HepG2 (cell line): ENCODE data around the gene MAPK12. TPM values are rescaled to one million over a fixed set of nuclear protein-coding genes. Genes with fewer than 3 reads are reported as not detected.

Experiments used
- BRCA1 ChIP-seq: sonication (generic); formaldehyde crosslinking; IDR thresholded peaks from 2 replicates; pipeline ENCODE4 v1.4.0; 2020; ENCODE audit warnings: missing genetic modification reagents
- FOXO1 ChIP-seq: sonication (generic); formaldehyde crosslinking; IDR thresholded peaks from 2 replicates; pipeline ENCODE4 v1.4.0; 2020; ENCODE audit warnings: missing genetic modification reagents
- GATAD2A ChIP-seq: IDR thresholded peaks from 2 replicates; pipeline ENCODE4 v1.6.1; 2016
- GRHL1 ChIP-seq: sonication (generic); formaldehyde crosslinking; conservative IDR thresholded peaks from 2 replicates; pipeline ENCODE4 v1.8.0; 2022; ENCODE audit warnings: missing genetic modification reagents
- LCORL ChIP-seq, 2 experiments: fragments of 450-650 bp in 1 of 2; sonication (generic) in 1 of 2; formaldehyde crosslinking in 1 of 2; IDR thresholded peaks; 2 replicates each; pipeline versions ENCODE4 v1.5.0 to v1.6.1; 2017 to 2020; ENCODE audit warnings: antibody characterized with exemption in 1 of 2, missing genetic modification reagents in 1 of 2
- NFE2 ChIP-seq: sonication (generic); formaldehyde crosslinking; IDR thresholded peaks from 2 replicates; pipeline ENCODE4 v1.4.0; 2020; ENCODE audit warnings: missing genetic modification reagents
- NFIB ChIP-seq: sonication (generic); formaldehyde crosslinking; IDR thresholded peaks from 2 replicates; pipeline ENCODE4 v1.9.0; 2021; ENCODE audit warnings: missing genetic modification reagents, mild to moderate bottlenecking, borderline replicate concordance
- PHF20 ChIP-seq: sonication (generic); formaldehyde crosslinking; IDR thresholded peaks from 2 replicates; pipeline ENCODE4 v1.5.0; 2020; ENCODE audit warnings: mild to moderate bottlenecking, missing genetic modification reagents
- SIX1 ChIP-seq: sonication (generic); formaldehyde crosslinking; IDR thresholded peaks from 2 replicates; pipeline ENCODE4 v1.4.0; 2020; ENCODE audit warnings: missing genetic modification reagents, borderline replicate concordance
- SOX5 ChIP-seq: IDR thresholded peaks from 2 replicates; pipeline ENCODE4 v1.6.1; 2016; ENCODE audit warnings: borderline replicate concordance
- SP2 ChIP-seq: sonication (generic); formaldehyde crosslinking; IDR thresholded peaks from 2 replicates; pipeline ENCODE4 v1.5.1; 2020; ENCODE audit warnings: mild to moderate bottlenecking, missing genetic modification reagents
- SP4 ChIP-seq: sonication (generic); formaldehyde crosslinking; IDR thresholded peaks from 2 replicates; pipeline ENCODE4 v1.8.1; 2023; ENCODE audit warnings: mild to moderate bottlenecking, missing genetic modification reagents
- TARDBP ChIP-seq: sonication (generic); formaldehyde crosslinking; IDR thresholded peaks from 2 replicates; pipeline ENCODE4 v1.8.0; 2022; ENCODE audit warnings: mild to moderate bottlenecking, missing genetic modification reagents
- TP53 ChIP-seq: sonication (generic); formaldehyde crosslinking; conservative IDR thresholded peaks from 2 replicates; pipeline ENCODE4 v1.4.0; 2020; ENCODE audit warnings: missing genetic modification reagents
- ZNF138 ChIP-seq: sonication (generic); formaldehyde crosslinking; IDR thresholded peaks from 2 replicates; pipeline ENCODE4 v1.5.0; 2020; ENCODE audit warnings: mild to moderate bottlenecking, low read depth, missing genetic modification reagents
- ZNF263 ChIP-seq: sonication (generic); formaldehyde crosslinking; IDR thresholded peaks from 2 replicates; pipeline ENCODE4 v1.4.0; 2020; ENCODE audit warnings: missing genetic modification reagents
- ZNF264 ChIP-seq: sonication (generic); formaldehyde crosslinking; IDR thresholded peaks from 2 replicates; pipeline ENCODE4 v1.4.0; 2020; ENCODE audit warnings: missing genetic modification reagents
- ZNF556 ChIP-seq: sonication (generic); formaldehyde crosslinking; IDR thresholded peaks from 2 replicates; pipeline ENCODE4 v1.4.0; 2020; ENCODE audit warnings: mild to moderate bottlenecking, missing genetic modification reagents, borderline replicate concordance
- ZNF562 ChIP-seq: sonication (generic); formaldehyde crosslinking; IDR thresholded peaks from 2 replicates; pipeline ENCODE4 v1.8.0; 2022; ENCODE audit warnings: missing genetic modification reagents, borderline replicate concordance
- ZNF615 ChIP-seq: sonication (generic); formaldehyde crosslinking; IDR thresholded peaks from 2 replicates; pipeline ENCODE4 v1.5.0; 2020; ENCODE audit warnings: mild to moderate bottlenecking, missing genetic modification reagents, borderline replicate concordance
- ZNF709 ChIP-seq: sonication (generic); formaldehyde crosslinking; IDR thresholded peaks from 2 replicates; pipeline ENCODE4 v1.5.0; 2020; ENCODE audit warnings: mild to moderate bottlenecking, missing genetic modification reagents
- polyA plus RNA-seq, 8 experiments: library from polyadenylated mRNA; depleted of rRNA in 3 of 8; stranded (reverse) in 7 of 8; unstranded in 1 of 8; fragments of >200 nt; fragmentation: Illumina TruSeq in 4 of 8; extraction: Trizol in 4 of 8; gene quantifications; 2 replicates each; pipeline versions ENCODE4 v1.2.1 to v1.2.3, GENCODE V29; 2011 to 2016; ENCODE audit warnings: low read depth in 4 of 8, missing spikeins in 1 of 8, mixed read lengths in 1 of 8; ENCODE audit not compliant: insufficient read depth in 1 of 8
- total RNA-seq, 5 experiments: library from RNA; depleted of rRNA; stranded (reverse); fragments of >200 nt; fragmentation: Illumina TruSeq; extraction: Trizol; gene quantifications; 2 replicates each; pipeline ENCODE4 v1.2.3, GENCODE V29; 2016; ENCODE audit warnings: low read depth in 1 of 5
- TF ChIP-seq, protein P1 (sequence below): IDR thresholded peaks from 2 replicates; pipeline ENCODE4 v1.6.1; 2016; ENCODE audit warnings: missing compliant biosample characterization, missing genetic modification reagents, borderline replicate concordance
- TF ChIP-seq, protein P2 (sequence below): sonication (generic); formaldehyde crosslinking; IDR thresholded peaks from 2 replicates; pipeline ENCODE4 v1.5.1; 2020; ENCODE audit warnings: mild to moderate bottlenecking, missing genetic modification reagents, borderline replicate concordance
- TF ChIP-seq, protein P3 (sequence below): sonication (generic); formaldehyde crosslinking; IDR thresholded peaks from 2 replicates; pipeline ENCODE4 v1.5.0; 2020; ENCODE audit warnings: missing genetic modification reagents
- TF ChIP-seq, protein P4 (sequence below): sonication (generic); formaldehyde crosslinking; IDR thresholded peaks from 2 replicates; pipeline ENCODE4 v1.5.0; 2020; ENCODE audit warnings: mild to moderate bottlenecking, low read depth, missing genetic modification reagents, borderline replicate concordance

Gene MAPK12
- total and polyA plus RNA-seq, 2 of the 13 experiments (the other 11 are each of a cell fraction or from before 2014, with no cell fraction given), result 22.2 to 23.3 TPM

DNA sequence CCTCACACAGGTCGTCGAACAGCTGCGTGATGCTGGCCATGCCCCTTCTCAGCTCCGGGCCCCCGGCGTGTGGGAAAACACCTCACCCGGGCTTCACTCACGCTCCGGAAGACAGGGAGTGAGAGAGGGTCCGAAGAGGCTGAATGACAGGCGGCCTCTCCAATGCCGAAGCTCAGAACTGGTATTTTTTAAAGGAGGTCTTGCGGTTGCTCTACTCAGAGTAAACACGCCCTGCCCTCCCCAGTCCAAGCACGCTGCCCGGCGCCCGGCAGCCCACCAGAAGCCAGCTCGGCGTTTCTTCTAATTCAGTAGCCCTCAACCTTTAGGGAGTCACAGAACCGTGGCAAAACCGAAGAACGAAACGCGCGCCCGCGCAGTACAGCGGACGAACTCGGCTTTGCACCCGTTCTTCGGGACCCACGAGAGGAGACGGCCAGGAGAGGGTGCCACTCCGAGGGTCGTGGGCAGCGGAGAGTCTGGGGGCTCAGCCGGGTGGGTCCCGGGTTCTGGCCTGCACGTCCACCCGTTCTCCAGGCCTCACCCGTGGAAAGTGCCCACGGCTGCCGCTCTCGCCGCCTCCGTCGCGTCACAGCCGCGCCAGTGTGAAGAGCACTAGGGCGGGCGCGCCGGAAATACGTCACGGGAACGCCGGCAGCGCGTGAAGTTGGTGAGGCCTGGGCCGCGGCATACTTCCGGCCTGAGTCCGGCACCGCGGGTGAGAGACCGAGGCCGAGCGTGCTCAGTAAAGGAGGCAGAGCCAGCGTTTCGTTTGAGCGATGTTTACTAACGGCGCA lies 16.9 kb downstream of the MAPK12 start, which contains the start of gene TUBGCP6 (continued):
- TF ChIP-seq GRHL1 (CRISPR knock-in tag), result no peak
- TF ChIP-seq FOXO1 (CRISPR knock-in tag), result no peak; the same call in 1 of the 2 replicates
- TF ChIP-seq TP53 (CRISPR knock-in tag), result no peak
- peak; percentile 64; the same call in 1 of the 2 replicates for TF ChIP-seq SP4 (CRISPR knock-in tag)
- TF ChIP-seq, protein P1, sequence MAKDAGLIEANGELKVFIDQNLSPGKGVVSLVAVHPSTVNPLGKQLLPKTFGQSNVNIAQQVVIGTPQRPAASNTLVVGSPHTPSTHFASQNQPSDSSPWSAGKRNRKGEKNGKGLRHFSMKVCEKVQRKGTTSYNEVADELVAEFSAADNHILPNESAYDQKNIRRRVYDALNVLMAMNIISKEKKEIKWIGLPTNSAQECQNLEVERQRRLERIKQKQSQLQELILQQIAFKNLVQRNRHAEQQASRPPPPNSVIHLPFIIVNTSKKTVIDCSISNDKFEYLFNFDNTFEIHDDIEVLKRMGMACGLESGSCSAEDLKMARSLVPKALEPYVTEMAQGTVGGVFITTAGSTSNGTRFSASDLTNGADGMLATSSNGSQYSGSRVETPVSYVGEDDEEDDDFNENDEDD (CRISPR knock-in tag), result peak; percentile 83
- no peak for TF ChIP-seq ZNF562 (CRISPR knock-in tag)
- TF ChIP-seq ZNF263 (CRISPR knock-in tag), result no peak
- 0 out of 2 replicates have a peak, but pooled peaks have one; percentile 17 for TF ChIP-seq ZNF138
- TF ChIP-seq ZNF264 (CRISPR knock-in tag), result peak; percentile 34; the same call in 1 of the 2 replicates
- TF ChIP-seq, protein P2, sequence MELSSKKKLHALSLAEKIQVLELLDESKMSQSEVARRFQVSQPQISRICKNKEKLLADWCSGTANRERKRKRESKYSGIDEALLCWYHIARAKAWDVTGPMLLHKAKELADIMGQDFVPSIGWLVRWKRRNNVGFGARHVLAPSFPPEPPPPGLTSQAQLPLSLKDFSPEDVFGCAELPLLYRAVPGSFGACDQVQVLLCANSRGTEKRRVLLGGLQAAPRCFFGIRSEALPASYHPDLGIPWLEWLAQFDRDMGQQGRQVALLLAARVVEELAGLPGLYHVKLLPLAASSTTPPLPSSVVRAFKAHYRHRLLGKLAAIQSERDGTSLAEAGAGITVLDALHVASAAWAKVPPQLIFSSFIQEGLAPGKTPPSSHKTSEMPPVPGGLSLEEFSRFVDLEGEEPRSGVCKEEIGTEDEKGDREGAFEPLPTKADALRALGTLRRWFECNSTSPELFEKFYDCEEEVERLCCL (CRISPR knock-in tag), result peak; percentile 58; the same call in 1 of the 2 replicates
- TF ChIP-seq PHF20 (CRISPR knock-in tag), result peak; percentile 98
- no peak for TF ChIP-seq NFIB (CRISPR knock-in tag)
- TF ChIP-seq NFE2 (CRISPR knock-in tag), result no peak
- TF ChIP-seq GATAD2A (CRISPR knock-in tag), result peak; percentile 53; the same call in 1 of the 2 replicates
- TF ChIP-seq BRCA1 (CRISPR knock-in tag), result peak; percentile 73; the same call in 1 of the 2 replicates
- TF ChIP-seq, protein P3, sequence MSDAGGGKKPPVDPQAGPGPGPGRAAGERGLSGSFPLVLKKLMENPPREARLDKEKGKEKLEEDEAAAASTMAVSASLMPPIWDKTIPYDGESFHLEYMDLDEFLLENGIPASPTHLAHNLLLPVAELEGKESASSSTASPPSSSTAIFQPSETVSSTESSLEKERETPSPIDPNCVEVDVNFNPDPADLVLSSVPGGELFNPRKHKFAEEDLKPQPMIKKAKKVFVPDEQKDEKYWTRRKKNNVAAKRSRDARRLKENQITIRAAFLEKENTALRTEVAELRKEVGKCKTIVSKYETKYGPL (CRISPR knock-in tag), result no peak
- no peak for TF ChIP-seq ZNF556 (CRISPR knock-in tag)
- TF ChIP-seq SIX1 (CRISPR knock-in tag), result no peak
- TF ChIP-seq, protein P4, sequence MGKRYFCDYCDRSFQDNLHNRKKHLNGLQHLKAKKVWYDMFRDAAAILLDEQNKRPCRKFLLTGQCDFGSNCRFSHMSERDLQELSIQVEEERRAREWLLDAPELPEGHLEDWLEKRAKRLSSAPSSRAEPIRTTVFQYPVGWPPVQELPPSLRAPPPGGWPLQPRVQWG (CRISPR knock-in tag), result no peak
- TF ChIP-seq TARDBP, result peak; percentile 85
- no peak for TF ChIP-seq LCORL (IDR thresholded peaks at IDR 0.05)
- TF ChIP-seq LCORL (CRISPR knock-in tag; IDR thresholded peaks at IDR 0.05), result peak; percentile 50; the same call in 1 of the 2 replicates
- peak; percentile 92 for TF ChIP-seq ZNF709 (CRISPR knock-in tag)
- TF ChIP-seq SOX5 (CRISPR knock-in tag), result no peak; the same call in 1 of the 2 replicates
- TF ChIP-seq ZNF615, result 0 out of 2 replicates have a peak, but pooled peaks have one; percentile 63
- TF ChIP-seq SP2 (CRISPR knock-in tag), result peak; percentile 81
